DMS114 treated with DMSO at 0.1 percent for 48 hours (cell line): ENCODE data around the gene NGEF.

ENCODE experiments used
- DNase-seq: peaks from one replicate; lab custom pipeline; 2025; ENCODE audit not compliant: unreplicated experiment; lab: John Stamatoyannopoulos, UW

Gene NGEF

GRCh38 chr2:232974396-232974795, 38.7 kb downstream of the NGEF start:
- no peak for DNase-seq

GRCh38 chr2:232973796-232974195, 39.3 kb downstream of the NGEF start:
- DNase-seq, result no peak

- no peak for DNase-seq
Measured at GRCh38 chr2:232973011-232973735, 39.9 kb downstream of the NGEF start.

GRCh38 chr2:232971744-232972143, 41.3 kb downstream of the NGEF start:
- no peak for DNase-seq

- no peak for DNase-seq
Measured at GRCh38 chr2:232970051-232970450, 43.0 kb downstream of the NGEF start.

GRCh38 chr2:232967474-232967873, 45.6 kb downstream of the NGEF start:
- no peak for DNase-seq

- DNase-seq, result no peak
Measured at GRCh38 chr2:232966122-232966521, 46.9 kb downstream of the NGEF start.

GRCh38 chr2:232963913-232964312, 49.1 kb downstream of the NGEF start:
- no peak for DNase-seq

GRCh38 chr2:232960862-232961261, 52.2 kb downstream of the NGEF start:
- no peak for DNase-seq

- DNase-seq, result no peak
Measured at GRCh38 chr2:232959139-232959538, 53.9 kb downstream of the NGEF start.

GRCh38 chr2:232957657-232958090, 55.4 kb downstream of the NGEF start:
- no peak for DNase-seq

GRCh38 chr2:232955856-232956255, 57.2 kb downstream of the NGEF start:
- DNase-seq, result no peak

GRCh38 chr2:232954691-232955090, 58.4 kb downstream of the NGEF start:
- DNase-seq, result no peak

GRCh38 chr2:232951891-232952290, 61.2 kb downstream of the NGEF start:
- no peak for DNase-seq

GRCh38 chr2:232951181-232951580, 61.9 kb downstream of the NGEF start:
- DNase-seq, result no peak

GRCh38 chr2:232950751-232951150, 62.3 kb downstream of the NGEF start:
- no peak for DNase-seq

- no peak for DNase-seq
Measured at GRCh38 chr2:232949016-232949415, 64.0 kb downstream of the NGEF start.

- no peak for DNase-seq
Measured at GRCh38 chr2:232942831-232943230, 70.2 kb downstream of the NGEF start.

GRCh38 chr2:232941912-232942594, 71.0 kb downstream of the NGEF start:
- no peak for DNase-seq

- DNase-seq, result no peak
Measured at GRCh38 chr2:232941400-232941799, 71.7 kb downstream of the NGEF start.

GRCh38 chr2:232940724-232941123, 72.3 kb downstream of the NGEF start:
- DNase-seq, result no peak

GRCh38 chr2:232937278-232937906, 75.7 kb downstream of the NGEF start:
- no peak for DNase-seq
